HG03558 (cell line): ENCODE data around the gene ELOVL2.
"Not testable (repeated sequence)": the region's sequence is repeated elsewhere in the genome, so short reads cannot be mapped to it uniquely, and the experiment has no call there.

ENCODE experiments used
- ATAC-seq: cut with Tn5 transposase; IDR thresholded peaks from one replicate; pipeline ENCODE4 v1.9.1; 2021; ENCODE audit warnings: moderate number of reproducible peaks; ENCODE audit not compliant: unreplicated experiment; ENCODE audit errors: extremely low read depth

The ELOVL2 gene

GRCh38 chr6:10995114-10995707, 48.9 kb downstream of the ELOVL2 start:
- ATAC-seq = no peak

DNA sequence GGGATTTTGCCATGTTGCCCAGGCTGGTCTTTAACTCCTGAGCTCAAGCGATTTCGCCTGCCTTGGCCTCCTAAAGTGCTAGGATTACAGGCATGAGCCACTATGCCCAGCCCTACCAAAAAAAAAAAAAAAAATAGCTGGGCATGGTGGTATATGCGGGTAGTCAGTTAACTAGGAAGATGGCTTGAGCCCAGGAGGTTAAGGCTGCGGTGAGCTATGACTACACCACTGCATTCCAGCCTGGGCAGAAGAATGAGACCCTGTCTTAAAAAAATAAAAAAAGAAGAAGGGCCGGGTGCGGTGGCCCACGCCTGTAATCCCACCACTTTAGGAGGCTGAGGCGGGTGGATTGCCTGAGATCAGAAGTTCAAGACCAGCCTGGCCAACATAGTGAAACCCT, 50.2 kb downstream of the ELOVL2 start:
- ATAC-seq = no peak

- ATAC-seq = no peak
Measured at GRCh38 chr6:10991115-10991514, 53.0 kb downstream of the ELOVL2 start.

DNA sequence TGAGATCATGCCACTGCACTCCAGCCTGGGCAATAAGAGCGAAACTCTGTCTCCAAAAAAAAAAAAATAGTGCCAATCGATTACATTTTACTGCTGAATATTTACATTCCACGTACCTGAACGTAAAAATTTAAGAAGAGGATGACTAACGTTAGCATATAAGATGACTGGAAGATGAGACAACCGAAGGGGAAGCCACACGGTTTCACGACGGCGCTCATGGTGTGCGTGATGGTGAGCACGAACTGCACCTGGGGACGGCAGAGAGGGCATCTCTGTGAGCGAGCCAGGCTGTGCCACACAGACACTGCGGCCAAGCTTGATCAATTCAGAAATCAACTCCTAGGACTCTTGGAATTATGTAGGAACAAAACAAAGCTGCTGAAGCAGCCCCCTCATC, 54.5 kb downstream of the ELOVL2 start:
- ATAC-seq = no peak

GRCh38 chr6:10984959-10985358, 59.1 kb downstream of the ELOVL2 start:
- not testable (repeated sequence) for ATAC-seq

DNA sequence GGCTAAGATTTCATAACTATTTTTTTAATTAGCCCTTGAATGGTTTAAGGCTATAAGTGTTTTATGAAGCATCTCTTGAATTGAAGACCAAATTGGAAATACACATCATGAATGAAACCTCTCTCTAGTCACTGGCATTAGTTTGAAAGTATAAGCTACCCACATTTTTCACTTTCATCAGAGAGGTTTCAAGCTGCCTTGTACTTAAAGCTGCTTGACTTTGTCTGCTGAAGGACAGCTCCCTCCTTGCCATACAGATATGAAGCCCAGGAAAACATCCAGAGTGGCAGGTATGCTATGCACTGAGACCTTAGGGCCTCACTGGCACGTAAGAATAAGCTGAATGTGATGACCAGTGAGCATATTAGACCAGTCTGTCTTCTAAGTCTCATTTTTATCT, 62.7 kb downstream of the ELOVL2 start:
- no peak for ATAC-seq

DNA sequence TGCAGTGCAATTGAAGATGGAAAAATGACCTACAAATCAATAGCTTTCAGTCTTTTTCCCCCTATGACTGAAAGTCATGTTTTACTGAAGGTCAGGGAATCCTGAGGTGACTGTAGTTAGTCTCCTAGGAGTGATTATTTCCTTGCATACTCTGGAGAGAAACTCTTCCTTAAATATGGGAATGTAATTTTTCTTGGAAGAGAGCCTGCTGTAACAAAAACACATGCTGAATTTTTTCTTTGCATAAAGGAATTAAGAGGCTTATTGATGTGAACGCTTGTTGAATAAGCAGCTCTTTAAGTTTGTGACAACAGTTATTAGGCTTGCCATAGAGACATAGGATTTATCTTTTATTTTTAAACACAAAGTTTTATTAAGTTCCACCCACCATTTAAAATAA, 64.5 kb downstream of the ELOVL2 start:
- ATAC-seq = no peak

- no peak for ATAC-seq
Measured at GRCh38 chr6:10977231-10977968, 66.7 kb downstream of the ELOVL2 start.

DNA sequence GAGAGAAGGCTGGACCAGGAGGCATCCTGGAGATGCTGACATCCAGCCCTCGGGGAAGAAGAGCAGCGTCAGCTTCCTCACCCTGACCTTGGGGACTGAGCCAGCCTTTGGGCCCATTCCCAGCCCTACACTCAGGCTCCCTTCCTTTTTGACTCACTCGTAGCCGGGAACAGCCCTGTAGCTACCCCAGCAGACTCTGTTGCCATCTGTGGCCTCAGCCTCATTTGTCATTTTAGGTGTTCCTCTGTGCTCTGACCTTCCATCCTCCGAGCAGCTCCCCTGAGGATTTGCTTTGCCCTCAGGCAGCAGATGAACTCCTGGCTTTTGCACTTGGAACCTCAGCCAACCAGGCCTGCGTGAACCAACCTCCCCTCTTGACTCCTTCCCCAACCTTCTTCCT, 67.5 kb downstream of the ELOVL2 start:
- no peak for ATAC-seq

- no peak for ATAC-seq
Measured at GRCh38 chr6:10972196-10972595, 71.9 kb downstream of the ELOVL2 start.

DNA sequence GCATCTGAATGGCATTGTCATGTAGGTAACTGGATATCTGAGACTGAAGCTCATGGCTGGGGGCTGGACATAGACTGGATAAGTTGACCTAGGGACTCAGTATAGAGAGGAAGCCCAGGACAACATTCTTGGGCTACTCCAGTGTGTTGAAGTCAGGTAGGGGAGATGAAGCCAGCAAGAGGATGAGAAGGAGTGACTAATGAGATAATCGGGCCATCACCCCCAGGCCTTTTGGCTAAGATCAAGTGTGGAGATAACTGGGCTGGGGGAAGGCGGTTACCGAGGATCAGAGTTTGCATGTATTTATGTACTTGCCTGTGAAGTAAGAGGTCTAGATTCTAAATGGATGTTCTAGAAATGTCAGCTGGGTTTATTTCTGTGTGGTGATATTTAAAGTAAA, 73.4 kb downstream of the ELOVL2 start:
- no peak for ATAC-seq

- no peak for ATAC-seq
Measured at GRCh38 chr6:10968776-10969175, 75.3 kb downstream of the ELOVL2 start.

GRCh38 chr6:10964684-10965083, 79.4 kb downstream of the ELOVL2 start:
- peak; percentile 59 for ATAC-seq

DNA sequence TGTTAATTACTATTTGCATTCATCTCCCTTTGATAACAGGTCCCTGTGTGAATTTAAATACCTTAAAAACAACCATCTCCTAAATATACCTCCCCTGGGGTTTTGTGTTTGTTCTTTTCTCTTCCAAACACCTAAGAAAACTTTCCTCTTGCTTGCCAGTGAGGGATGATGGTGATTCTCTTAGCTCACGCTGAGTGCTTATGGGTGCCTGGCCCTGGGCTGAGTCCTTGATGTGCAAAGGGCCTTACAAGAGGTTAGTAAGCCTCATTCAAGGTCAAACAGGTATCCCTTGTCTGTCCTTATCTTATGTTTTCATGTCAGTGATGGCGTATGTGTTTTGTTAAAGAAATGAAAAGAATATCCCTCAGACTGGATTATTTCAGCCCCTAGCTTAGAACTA, 81.0 kb downstream of the ELOVL2 start:
- ATAC-seq = no peak

DNA sequence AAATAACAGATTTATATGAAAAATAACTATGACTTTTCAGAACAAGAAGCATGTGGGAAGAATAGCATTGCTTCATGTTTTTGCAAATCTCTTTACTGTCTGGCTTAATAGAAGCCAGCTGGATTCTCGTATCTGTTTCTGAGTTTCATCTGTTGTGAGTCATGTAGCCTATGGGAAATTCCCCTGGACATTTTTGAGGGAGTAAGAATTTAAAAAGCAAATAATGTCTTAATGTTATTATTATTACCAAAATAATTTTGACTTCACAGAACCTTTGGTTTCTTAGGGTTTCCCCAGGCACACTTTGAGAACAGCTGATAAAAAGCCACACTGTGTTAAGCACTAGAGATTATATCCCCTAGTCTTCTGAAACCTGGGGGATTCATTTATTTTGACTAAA, 81.4 kb downstream of the ELOVL2 start:
- ATAC-seq = no peak

DNA sequence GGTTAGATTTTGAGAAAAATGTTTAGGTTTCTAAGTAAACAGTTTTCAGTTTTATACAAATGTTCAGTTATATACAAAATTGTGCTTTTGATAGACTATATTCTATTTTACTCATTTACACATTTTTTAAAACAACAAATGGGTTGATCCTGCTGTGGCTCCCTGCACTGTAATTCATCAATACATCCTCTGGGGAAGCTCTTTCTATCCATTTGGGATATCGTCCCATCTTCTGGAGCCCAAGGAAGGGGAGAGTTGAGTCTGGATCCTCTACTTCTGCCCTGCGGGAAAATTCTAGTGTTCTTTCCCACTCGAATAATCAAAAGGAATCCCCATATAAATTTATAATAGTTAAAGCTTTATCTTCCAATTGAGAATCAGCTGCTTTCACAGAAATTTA, 82.3 kb downstream of the ELOVL2 start:
- no peak for ATAC-seq

DNA sequence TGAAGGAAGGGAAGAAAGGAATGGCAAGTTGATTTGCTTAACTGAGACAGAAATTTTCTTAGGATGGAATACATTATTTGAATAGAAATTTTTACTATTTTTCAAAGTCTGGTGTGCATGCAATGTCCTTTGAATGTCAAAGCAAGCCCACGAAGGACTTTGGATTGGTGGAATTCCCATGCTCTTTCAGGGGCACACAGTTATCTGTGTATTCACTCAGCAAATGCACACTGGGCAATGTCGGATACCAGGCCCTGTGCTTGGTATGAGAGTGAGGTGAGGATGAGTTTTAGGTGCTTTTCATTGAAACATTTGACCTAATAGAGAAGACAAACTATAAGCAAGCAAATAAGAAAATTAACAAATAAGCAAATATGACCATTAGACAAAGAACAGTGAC, 83.9 kb downstream of the ELOVL2 start:
- no peak for ATAC-seq

GRCh38 chr6:10957414-10957886, 86.7 kb downstream of the ELOVL2 start:
- no peak for ATAC-seq

DNA sequence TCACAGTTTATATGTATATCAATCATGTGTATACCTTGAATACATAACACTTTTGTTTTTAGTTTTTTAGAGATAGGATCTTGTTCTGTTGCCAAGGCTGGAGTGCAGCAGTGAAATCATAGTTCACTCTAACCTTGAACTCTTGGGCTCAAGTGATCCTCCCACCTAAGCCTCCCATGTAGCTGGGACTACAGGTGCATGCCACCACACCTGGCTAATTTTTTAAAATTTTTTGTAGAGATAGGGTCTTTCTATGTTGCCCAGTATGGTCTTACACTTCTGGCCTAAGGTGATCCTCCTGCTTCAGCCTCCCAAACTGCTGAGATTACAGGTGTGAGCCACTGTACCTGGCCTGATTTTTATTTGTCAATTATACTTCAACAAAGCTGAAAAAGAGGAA, 87.3 kb downstream of the ELOVL2 start:
- ATAC-seq = no peak

GRCh38 chr6:10954590-10955010, 89.5 kb downstream of the ELOVL2 start:
- ATAC-seq = no peak

- ATAC-seq = no peak
Measured at GRCh38 chr6:10951675-10952282, 92.3 kb downstream of the ELOVL2 start.
